Nephron progenitor cell (in vitro differentiated cells): ENCODE measurements around the gene NOL7.

Experiments used
- DNase-seq: peaks from one replicate; pipeline ENCODE4 v3.0.0; 2021
- H3K27ac Mint-ChIP-seq: 2 replicates; pipeline ENCODE4 v1.8.0; 2021; ENCODE audit warnings: mild to moderate bottlenecking, moderate library complexity, mixed read lengths
- H3K27me3 Mint-ChIP-seq: 2 replicates; pipeline ENCODE4 v1.8.0; 2021; ENCODE audit warnings: mild to moderate bottlenecking, low read depth, mixed read lengths; ENCODE audit not compliant: poor library complexity
- H3K36me3 Mint-ChIP-seq: 2 replicates; pipeline ENCODE4 v1.8.0; 2021; ENCODE audit warnings: low read depth, mixed read lengths
- H3K4me1 Mint-ChIP-seq: 2 replicates; pipeline ENCODE4 v1.8.0; 2021; ENCODE audit warnings: mixed read lengths
- H3K4me3 Mint-ChIP-seq: 2 replicates; pipeline ENCODE4 v1.8.0; 2021; ENCODE audit warnings: mild to moderate bottlenecking, moderate library complexity, mixed read lengths
- H3K9me3 Mint-ChIP-seq: 2 replicates; pipeline ENCODE4 v1.8.0; 2021; ENCODE audit warnings: mild to moderate bottlenecking, moderate library complexity, mixed read lengths
- TF ChIP-seq, protein P1 (sequence below): fragments of 200-600 bp; sonication (generic); IDR thresholded peaks from 2 replicates; pipeline ENCODE4 v1.5.0; 2021; ENCODE audit warnings: antibody characterized with exemption

Gene NOL7

DNA sequence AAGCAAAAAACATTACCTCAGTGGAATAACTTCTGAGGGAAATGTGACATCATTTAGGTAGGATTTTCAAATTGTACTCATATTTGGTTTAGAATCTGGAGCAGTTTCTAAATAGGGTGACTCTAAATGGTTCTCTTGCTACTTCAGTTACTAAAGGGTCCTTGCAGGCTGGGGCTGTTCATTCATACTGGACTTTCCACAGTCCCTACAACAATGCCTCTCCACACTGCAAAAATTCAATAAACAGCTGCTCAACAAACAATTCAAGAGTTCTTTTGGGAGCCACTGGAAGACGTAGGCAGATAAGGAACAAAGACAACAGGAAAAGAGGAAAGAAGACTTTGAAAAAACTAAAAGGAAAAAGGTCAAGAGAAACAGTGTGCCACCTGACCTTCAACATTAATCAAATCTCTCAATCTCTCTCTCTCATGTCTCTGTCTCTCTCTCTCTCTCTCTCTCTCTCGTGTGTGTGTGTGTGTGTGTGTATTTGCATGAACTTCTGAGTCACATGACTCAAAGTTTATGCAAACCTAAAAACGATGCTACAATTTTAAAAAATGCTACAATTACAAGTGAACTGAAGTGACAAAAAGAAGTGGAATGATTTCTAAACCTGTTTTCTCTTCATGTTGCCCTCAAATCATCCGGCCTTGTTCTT, 14.5 kb downstream of the NOL7 start:
- Mint-ChIP-seq H3K4me1 (no peaks in the 10 kb centered on the region), H3K36me3 (peaks cover 40% of the 10 kb centered on the region), H3K9me3 (no peaks in the 10 kb centered on the region), H3K4me3 (no peak overlapping the region), H3K27me3 (no peaks in the 10 kb centered on the region), H3K27ac (peak overlapping the region; percentile 18)
- TF ChIP-seq, protein P1, sequence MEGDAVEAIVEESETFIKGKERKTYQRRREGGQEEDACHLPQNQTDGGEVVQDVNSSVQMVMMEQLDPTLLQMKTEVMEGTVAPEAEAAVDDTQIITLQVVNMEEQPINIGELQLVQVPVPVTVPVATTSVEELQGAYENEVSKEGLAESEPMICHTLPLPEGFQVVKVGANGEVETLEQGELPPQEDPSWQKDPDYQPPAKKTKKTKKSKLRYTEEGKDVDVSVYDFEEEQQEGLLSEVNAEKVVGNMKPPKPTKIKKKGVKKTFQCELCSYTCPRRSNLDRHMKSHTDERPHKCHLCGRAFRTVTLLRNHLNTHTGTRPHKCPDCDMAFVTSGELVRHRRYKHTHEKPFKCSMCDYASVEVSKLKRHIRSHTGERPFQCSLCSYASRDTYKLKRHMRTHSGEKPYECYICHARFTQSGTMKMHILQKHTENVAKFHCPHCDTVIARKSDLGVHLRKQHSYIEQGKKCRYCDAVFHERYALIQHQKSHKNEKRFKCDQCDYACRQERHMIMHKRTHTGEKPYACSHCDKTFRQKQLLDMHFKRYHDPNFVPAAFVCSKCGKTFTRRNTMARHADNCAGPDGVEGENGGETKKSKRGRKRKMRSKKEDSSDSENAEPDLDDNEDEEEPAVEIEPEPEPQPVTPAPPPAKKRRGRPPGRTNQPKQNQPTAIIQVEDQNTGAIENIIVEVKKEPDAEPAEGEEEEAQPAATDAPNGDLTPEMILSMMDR, result no peak
- no peak for DNase-seq

DNA sequence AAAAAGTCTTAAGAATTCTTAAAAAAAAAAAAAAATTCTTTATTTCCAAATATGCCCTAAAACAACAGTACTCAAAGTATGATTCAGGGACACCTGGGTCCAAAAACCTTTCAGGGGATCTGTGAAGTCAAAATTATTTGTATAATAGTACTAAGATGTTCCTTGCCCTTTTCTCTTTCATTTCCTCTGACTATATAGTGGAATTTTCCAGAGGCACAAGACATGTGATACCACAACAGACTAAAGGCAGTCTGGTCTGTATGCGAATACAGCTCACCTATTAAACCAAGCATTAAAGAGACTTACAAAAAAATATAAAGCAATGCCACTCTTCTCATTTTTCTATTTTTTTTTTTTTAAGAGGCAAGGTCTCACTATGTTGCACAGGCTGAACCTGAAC, 15.4 kb downstream of the NOL7 start:
- Mint-ChIP-seq H3K4me1 (no peaks in the 10 kb centered on the region), H3K27me3 (no peaks in the 10 kb centered on the region), H3K36me3 (peaks cover 46% of the 10 kb centered on the region), H3K27ac (no peak overlapping the region), H3K9me3 (no peaks in the 10 kb centered on the region), H3K4me3 (no peak overlapping the region)
- TF ChIP-seq, protein P1, result no peak
- no peak for DNase-seq

DNA sequence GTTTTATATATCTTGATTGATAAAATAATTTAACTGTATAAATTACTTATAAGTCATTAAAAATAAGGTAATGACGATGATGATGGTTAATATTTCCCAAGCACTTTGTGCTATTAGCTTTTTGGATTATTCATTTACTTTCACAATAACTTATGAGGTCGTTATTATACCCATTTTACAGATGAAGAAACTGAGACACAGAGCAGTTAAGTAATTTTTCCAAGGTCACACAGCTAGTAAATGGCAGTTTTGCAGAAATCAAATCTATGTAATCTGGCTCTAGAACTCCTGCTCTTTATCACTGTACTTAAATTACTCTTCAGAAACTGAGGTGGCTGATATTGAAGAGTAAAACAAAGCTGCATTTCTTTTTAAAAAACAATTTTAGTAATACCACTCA, 18.2 kb downstream of the NOL7 start:
- DNase-seq, result no peak
- H3K4me3 Mint-ChIP-seq, result no peak overlapping the region
- TF ChIP-seq, protein P1, result no peak
- H3K27ac Mint-ChIP-seq, result no peak overlapping the region
- no peaks in the 10 kb centered on the region for H3K27me3 Mint-ChIP-seq
- peaks cover 58% of the 10 kb centered on the region for H3K36me3 Mint-ChIP-seq
- H3K9me3 Mint-ChIP-seq, result no peaks in the 10 kb centered on the region
- no peaks in the 10 kb centered on the region for H3K4me1 Mint-ChIP-seq

DNA sequence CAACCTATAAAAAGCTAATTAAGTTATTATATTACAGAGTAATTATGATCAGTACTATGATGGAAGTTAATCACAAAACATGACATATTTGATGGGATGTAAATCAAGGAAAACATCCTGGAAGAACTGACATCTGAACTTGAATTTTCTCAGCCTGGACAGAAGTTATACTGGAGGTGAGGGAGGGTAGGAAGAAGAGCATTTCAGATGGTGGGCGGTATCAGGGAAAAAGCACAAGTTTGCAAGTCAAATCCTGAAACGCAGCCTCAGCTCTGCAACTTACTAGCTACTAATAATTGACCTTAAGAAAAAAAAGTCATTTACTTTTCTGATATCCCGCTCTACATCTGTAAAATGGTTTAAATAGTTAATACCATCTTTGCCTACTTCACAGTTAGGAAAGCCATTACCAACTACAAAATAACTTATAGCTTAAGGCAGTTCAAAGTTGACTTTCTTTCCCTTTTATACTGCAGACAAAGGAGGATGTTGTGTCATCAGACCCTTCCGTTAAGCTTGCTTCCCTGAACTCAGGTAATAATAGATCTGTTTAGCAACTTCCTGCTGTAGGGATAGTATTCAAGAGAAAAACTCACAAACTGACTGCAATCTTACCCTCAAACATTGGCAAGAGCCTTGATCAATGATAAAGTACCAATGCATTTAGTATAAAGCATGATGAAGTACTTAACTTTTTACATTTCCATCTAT, 21.0 kb downstream of the NOL7 start:
- TF ChIP-seq, protein P1, result no peak
- Mint-ChIP-seq H3K36me3 (peaks cover 64% of the 10 kb centered on the region), H3K27ac (no peak overlapping the region), H3K9me3 (no peaks in the 10 kb centered on the region), H3K4me3 (no peak overlapping the region), H3K27me3 (no peaks in the 10 kb centered on the region), H3K4me1 (no peaks in the 10 kb centered on the region)
- DNase-seq, result no peak

DNA sequence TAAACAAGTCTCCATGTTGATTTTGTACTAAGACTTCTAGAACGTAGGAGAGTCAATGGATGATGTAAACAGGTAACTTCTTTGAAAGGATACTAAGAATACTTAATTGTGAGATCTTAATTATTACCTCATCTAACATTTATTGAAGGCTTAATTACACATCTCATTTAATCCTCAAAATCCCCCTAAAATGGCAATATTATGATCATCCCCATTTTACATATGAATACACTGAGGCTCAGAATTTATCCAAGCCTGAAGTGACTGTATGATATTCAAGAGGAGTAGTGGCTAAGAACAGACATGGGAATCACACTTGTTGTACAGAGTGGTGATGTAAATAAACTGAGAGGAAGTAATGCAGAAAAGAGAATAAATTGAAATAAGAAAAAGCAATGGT, 22.9 kb downstream of the NOL7 start:
- Mint-ChIP-seq H3K4me1 (no peaks in the 10 kb centered on the region), H3K27me3 (no peaks in the 10 kb centered on the region), H3K27ac (no peak overlapping the region), H3K36me3 (peaks cover 53% of the 10 kb centered on the region), H3K4me3 (no peak overlapping the region), H3K9me3 (no peaks in the 10 kb centered on the region)
- no peak for DNase-seq
- TF ChIP-seq, protein P1, result no peak

DNA sequence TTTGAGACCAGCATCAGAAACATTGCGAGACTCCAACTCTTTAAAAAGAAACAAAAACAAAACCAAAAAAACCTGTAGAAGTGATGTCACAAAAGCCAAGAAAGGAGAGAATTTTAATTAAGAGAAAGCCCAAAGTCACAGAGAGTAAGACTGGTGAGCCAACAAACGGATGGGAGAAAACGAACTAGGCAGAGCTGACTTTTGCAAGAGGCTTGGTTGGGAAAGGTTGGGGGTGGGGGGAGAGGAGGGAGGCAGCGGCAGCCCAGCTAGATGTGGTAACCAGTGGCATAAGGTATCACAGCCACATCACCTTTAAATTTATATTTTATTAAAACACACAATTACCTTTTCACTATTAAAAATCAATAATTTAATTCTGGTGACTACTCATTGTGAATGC, 23.5 kb downstream of the NOL7 start:
- TF ChIP-seq, protein P1, result no peak
- no peak overlapping the region for H3K27ac Mint-ChIP-seq
- no peak for DNase-seq

More for the DNA sequence above, 23.5 kb downstream of the NOL7 start:
- H3K27me3 Mint-ChIP-seq, result no peaks in the 10 kb centered on the region
- no peak overlapping the region for H3K4me3 Mint-ChIP-seq
- no peaks in the 10 kb centered on the region for H3K9me3 Mint-ChIP-seq
- peaks cover 55% of the 10 kb centered on the region for H3K36me3 Mint-ChIP-seq
- no peaks in the 10 kb centered on the region for H3K4me1 Mint-ChIP-seq
